HEK293T (cell line): ENCODE data around the gene VWA8.
"Not testable (repeated sequence)": the region's sequence is repeated elsewhere in the genome, so short reads cannot be mapped to it uniquely, and the experiment has no call there.

Experiments
- CTCF ChIA-PET: fragments of 350-600 bp; formaldehyde crosslinking; extraction: SDS; loops from one replicate; lab custom pipeline; 2021; ENCODE audit warnings: antibody characterized with exemption, inconsistent platforms; lab: Yijun Ruan, JAX
- POLR2A ChIA-PET: fragments of 350-600 bp; formaldehyde crosslinking; extraction: SDS; loops from one replicate; lab custom pipeline; 2020; ENCODE audit warnings: antibody characterized with exemption, inconsistent platforms; lab: Yijun Ruan, JAX
- DNase-seq: peaks from one replicate; pipeline ENCODE4 v3.0.0; 2012; ENCODE audit warnings: mixed read lengths; ENCODE audit errors: extremely low spot score
- ARNT ChIP-seq: fragments of 450-650 bp; IDR thresholded peaks from 2 replicates; pipeline ENCODE4 v1.6.1; 2017; ENCODE audit warnings: mild to moderate bottlenecking
- BHLHE40 ChIP-seq: fragments of 450-650 bp; IDR thresholded peaks from 2 replicates; pipeline ENCODE4 v1.6.1; 2016; ENCODE audit warnings: mild to moderate bottlenecking, moderate library complexity, borderline replicate concordance
- CTBP1 ChIP-seq: fragments of 450-650 bp; IDR thresholded peaks from 2 replicates; pipeline ENCODE4 v1.6.1; 2016; ENCODE audit warnings: borderline replicate concordance
- ELF4 ChIP-seq: fragments of 450-650 bp; IDR thresholded peaks from 2 replicates; pipeline ENCODE4 v1.6.1; 2017; ENCODE audit warnings: antibody characterized with exemption
- FOXA1 ChIP-seq: fragments of 450-650 bp; IDR thresholded peaks from 2 replicates; pipeline ENCODE4 v1.6.1; 2016; ENCODE audit warnings: mild to moderate bottlenecking
- FOXK2 ChIP-seq: fragments of 450-650 bp; IDR thresholded peaks from 2 replicates; pipeline ENCODE4 v1.6.1; 2016; ENCODE audit warnings: mild to moderate bottlenecking
- FOXM1 ChIP-seq: fragments of 450-650 bp; IDR thresholded peaks from 2 replicates; pipeline ENCODE4 v1.6.1; 2017; ENCODE audit warnings: mild to moderate bottlenecking, borderline replicate concordance
- HDGF ChIP-seq: fragments of 450-650 bp; IDR thresholded peaks from 2 replicates; pipeline ENCODE4 v1.6.1; 2017; ENCODE audit warnings: antibody characterized with exemption, borderline replicate concordance
- L3MBTL2 ChIP-seq: fragments of 450-650 bp; conservative IDR thresholded peaks from 2 replicates; pipeline ENCODE4 v1.6.1; 2016; ENCODE audit warnings: mild to moderate bottlenecking
- LEF1 ChIP-seq: fragments of 450-650 bp; IDR thresholded peaks from 2 replicates; pipeline ENCODE4 v1.6.1; 2017; ENCODE audit warnings: mild to moderate bottlenecking, borderline replicate concordance
- NFRKB ChIP-seq: fragments of 450-650 bp; IDR thresholded peaks from 2 replicates; pipeline ENCODE4 v1.6.1; 2016; ENCODE audit warnings: mild to moderate bottlenecking, moderate library complexity
- PKNOX1 ChIP-seq: fragments of 450-650 bp; IDR thresholded peaks from 2 replicates; pipeline ENCODE4 v1.6.1; 2016
- SP1 ChIP-seq: fragments of 450-650 bp; IDR thresholded peaks from 2 replicates; pipeline ENCODE4 v1.6.1; 2017
- SUZ12 ChIP-seq: fragments of 450-650 bp; IDR thresholded peaks from 2 replicates; pipeline ENCODE4 v1.6.1; 2016; ENCODE audit warnings: mild to moderate bottlenecking
- TARDBP ChIP-seq: fragments of 450-650 bp; IDR thresholded peaks from 2 replicates; pipeline ENCODE4 v1.6.1; 2016
- ZNF384 ChIP-seq: fragments of 450-650 bp; IDR thresholded peaks from 2 replicates; pipeline ENCODE4 v1.6.1; 2016

The VWA8 gene

DNA sequence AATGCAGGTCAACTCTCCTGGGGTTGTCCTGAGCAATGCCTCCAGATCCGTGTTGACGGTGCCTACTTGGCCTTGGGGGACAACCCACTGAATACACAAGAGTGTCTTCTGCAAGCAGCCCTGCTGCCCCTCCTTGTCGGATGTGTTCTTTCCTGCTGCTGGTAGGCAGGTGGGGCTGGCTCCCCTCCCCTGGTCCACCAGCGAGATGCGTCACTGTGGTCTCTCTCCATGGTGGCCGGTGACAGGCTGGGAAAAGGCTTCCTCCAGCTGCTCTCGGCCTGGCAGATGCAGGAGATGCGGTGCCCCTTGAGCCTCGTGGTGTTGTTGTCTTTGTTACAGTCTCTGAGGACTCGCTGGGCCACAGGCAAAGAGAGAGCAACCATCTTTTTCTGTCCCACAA, 418.6 kb downstream of the VWA8 start:
- no peak for TF ChIP-seq SUZ12
- no peak for TF ChIP-seq ARNT
- no peak for TF ChIP-seq HDGF
- ChIA-PET POLR2A (no interaction called here), CTCF (no interaction called here)
- DNase-seq = no peak

GRCh38 chr13:41541142-41541938, 419.6 kb downstream of the VWA8 start:
- CTCF ChIA-PET = no interaction called here
- TF ChIP-seq PKNOX1 = no peak
- no peak for TF ChIP-seq SUZ12
- TF ChIP-seq FOXM1 = no peak
- no peak for TF ChIP-seq ELF4
- no peak for TF ChIP-seq ARNT
- TF ChIP-seq CTBP1 = no peak
- no peak for TF ChIP-seq L3MBTL2
- no peak for TF ChIP-seq SP1
- no peak for TF ChIP-seq TARDBP
- TF ChIP-seq BHLHE40 = no peak
- no peak for TF ChIP-seq HDGF
- TF ChIP-seq FOXK2 = no peak
- no peak for TF ChIP-seq NFRKB
- no peak for DNase-seq
- POLR2A ChIA-PET = no interaction called here

- POLR2A ChIA-PET = interaction anchor here (0.7 kb wide), 1 partner anchor 168 kb away, joined by 3 read pairs; no protein-coding TSS in a partner anchor
- CTCF ChIA-PET, DNase-seq: not testable (repeated sequence)
Observed at GRCh38 chr13:41540240-41540639, 420.7 kb downstream of the VWA8 start.

GRCh38 chr13:41533266-41534052, 427.4 kb downstream of the VWA8 start:
- no peak for DNase-seq
- ChIA-PET POLR2A (no interaction called here), CTCF (no interaction called here)
- no peak for TF ChIP-seq FOXK2
- TF ChIP-seq ZNF384 = no peak
- TF ChIP-seq CTBP1 = no peak
- no peak for TF ChIP-seq LEF1
- no peak for TF ChIP-seq PKNOX1

DNA sequence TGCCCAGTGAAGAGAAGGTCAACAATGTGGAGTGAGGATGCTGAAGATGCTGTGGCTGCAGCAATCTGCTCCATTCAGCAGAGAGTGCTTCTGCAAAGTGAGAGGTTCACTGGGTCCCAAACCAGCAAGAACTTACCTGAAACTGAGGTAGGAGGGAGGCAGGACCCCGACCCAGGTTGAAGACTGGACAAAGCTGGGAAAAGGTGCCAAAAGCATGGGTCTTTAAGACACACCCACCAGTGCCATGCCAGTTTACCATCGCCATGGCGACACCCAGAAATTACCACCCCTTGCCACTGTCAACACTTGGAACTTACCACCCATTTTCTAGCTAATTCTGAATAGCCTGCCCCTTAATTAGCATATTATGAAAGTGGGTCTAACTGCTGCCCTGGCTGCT, 432.9 kb downstream of the VWA8 start:
- DNase-seq = no peak
- CTCF ChIA-PET = no interaction called here
- POLR2A ChIA-PET = no interaction called here
- TF ChIP-seq LEF1 (no peak), FOXK2 (no peak), ELF4 (no peak), CTBP1 (no peak), ZNF384 (no peak), NFRKB (no peak)

DNA sequence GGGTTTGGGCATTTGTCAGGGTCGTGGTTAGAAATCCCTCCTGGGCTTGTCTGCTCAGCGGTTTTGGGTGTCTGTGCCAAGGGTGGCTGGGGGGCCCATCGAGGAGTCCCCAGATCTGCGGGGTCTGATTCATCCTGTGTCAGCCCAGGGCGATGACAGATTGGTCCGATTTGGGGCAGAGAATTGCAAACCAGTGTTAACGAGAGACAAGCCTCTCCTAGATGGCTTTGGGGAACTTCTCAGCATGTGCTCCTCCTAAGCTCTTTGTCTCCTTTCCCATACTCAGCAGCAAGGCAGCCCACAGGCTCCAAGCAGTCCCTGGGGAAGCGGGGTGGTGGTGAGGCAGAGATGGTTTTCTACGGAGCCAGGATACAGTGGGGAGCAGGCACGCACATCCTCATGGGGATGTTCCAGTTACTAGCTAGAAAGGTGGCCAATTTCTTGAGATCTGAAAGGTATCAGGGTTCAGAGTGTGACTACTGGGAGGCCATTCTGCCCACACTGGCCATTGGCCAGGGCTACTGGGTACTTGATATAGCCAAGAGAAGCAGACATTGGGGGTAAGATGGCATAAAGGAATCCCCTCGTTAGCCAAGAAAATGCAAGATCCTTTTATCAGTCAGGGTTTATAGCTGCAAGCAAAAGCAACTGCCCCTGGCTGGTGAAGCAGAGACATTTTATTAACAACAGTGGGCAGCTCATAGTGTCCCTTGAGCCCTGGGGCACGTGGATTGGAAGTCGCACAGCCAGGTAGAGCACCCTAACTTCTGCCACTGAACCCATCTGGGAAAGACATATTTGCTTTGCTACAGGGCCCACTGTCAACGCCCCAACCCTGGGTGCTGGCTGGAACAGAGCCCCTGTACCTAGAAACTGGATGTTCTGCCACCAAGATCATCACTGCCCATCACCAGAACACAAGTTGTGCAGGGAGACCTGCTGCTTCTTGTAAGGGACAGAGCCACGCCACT, 440.0 kb downstream of the VWA8 start:
- POLR2A ChIA-PET = no interaction called here
- CTCF ChIA-PET = no interaction called here
- no peak for TF ChIP-seq FOXA1
- TF ChIP-seq L3MBTL2 = no peak
- no peak for TF ChIP-seq FOXM1
- no peak for TF ChIP-seq SP1
- TF ChIP-seq ZNF384 = no peak
- TF ChIP-seq HDGF = no peak
- TF ChIP-seq FOXK2 = no peak
- TF ChIP-seq CTBP1 = no peak
- TF ChIP-seq PKNOX1 = no peak
- TF ChIP-seq BHLHE40 = no peak
- TF ChIP-seq NFRKB = no peak
- no peak for TF ChIP-seq LEF1
- no peak for TF ChIP-seq ARNT
- no peak for TF ChIP-seq ELF4
- TF ChIP-seq TARDBP = no peak
- DNase-seq = no peak
